K562 (cell line): ENCODE measurements around the gene SPATA20. TPM values are rescaled to one million over a fixed set of nuclear protein-coding genes. Genes with fewer than 3 reads are reported as not detected.

Experiments used
- CHCHD3 ChIP-seq: fragments of 250-450 bp; sonication (Bioruptor Pico); IDR thresholded peaks from 2 replicates; pipeline ENCODE4 v2.1.2; 2022; ENCODE audit warnings: mild to moderate bottlenecking
- MAFG ChIP-seq: fragments of 450-650 bp; conservative IDR thresholded peaks from 2 replicates; pipeline ENCODE4 v1.6.1; 2016; ENCODE audit warnings: missing genetic modification characterization, missing compliant biosample characterization
- MXD1 ChIP-seq: fragments of 250-450 bp; sonication (Bioruptor Pico); IDR thresholded peaks from 2 replicates; pipeline ENCODE4 v1.8.0; 2021; ENCODE audit warnings: borderline replicate concordance, mild to moderate bottlenecking, moderate library complexity; ENCODE audit not compliant: poor library complexity, severe bottlenecking
- NBN ChIP-seq: fragments of 450-650 bp; IDR thresholded peaks from 2 replicates; pipeline ENCODE4 v1.6.1; 2016; ENCODE audit warnings: low read depth, mild to moderate bottlenecking
- NFE2 ChIP-seq: IDR thresholded peaks from 2 replicates; pipeline ENCODE4 v1.6.1; 2014; ENCODE audit warnings: antibody characterized with exemption, low read depth
- NFIC ChIP-seq: fragments of 450-650 bp; IDR thresholded peaks from 2 replicates; pipeline ENCODE4 v1.6.1; 2017; ENCODE audit warnings: mild to moderate bottlenecking, inconsistent platforms
- POLR2H ChIP-seq: IDR thresholded peaks from 2 replicates; pipeline ENCODE4 v1.6.1; 2016; ENCODE audit warnings: missing genetic modification characterization, low read depth, mild to moderate bottlenecking, control low read depth, missing compliant biosample characterization, moderate library complexity
- SIN3A ChIP-seq, 2 experiments: fragments of 150-350 bp in 1 of 2; IDR thresholded peaks; 2 replicates each; pipeline ENCODE4 v1.6.1; 2011 to 2016; ENCODE audit warnings: borderline replicate concordance in 2 of 2, low read depth in 2 of 2, low read length in 2 of 2, mild to moderate bottlenecking in 2 of 2, moderate library complexity in 2 of 2; ENCODE audit not compliant: control insufficient read depth in 1 of 2
- SLC30A9 ChIP-seq: fragments of 250-450 bp; sonication (Bioruptor Pico); IDR thresholded peaks from 2 replicates; pipeline ENCODE4 v1.8.0; 2022; ENCODE audit warnings: mild to moderate bottlenecking, moderate library complexity
- SMAD2 ChIP-seq: fragments of 150-350 bp; IDR thresholded peaks from 2 replicates; pipeline ENCODE4 v1.6.1; 2014; ENCODE audit warnings: low read depth, mild to moderate bottlenecking, low read length
- SRSF3 ChIP-seq: fragments of 200-400 bp; formaldehyde crosslinking; IDR thresholded peaks from 2 replicates; pipeline ENCODE4 v1.6.1; 2016; ENCODE audit warnings: mild to moderate bottlenecking, low read length, moderate library complexity; ENCODE audit not compliant: insufficient read depth
- TAF7 ChIP-seq: fragments of 450-650 bp; IDR thresholded peaks from 2 replicates; pipeline ENCODE4 v1.6.1; 2016; ENCODE audit warnings: missing genetic modification characterization, missing compliant biosample characterization
- ZBTB49 ChIP-seq: sonication (generic); formaldehyde crosslinking; IDR thresholded peaks from 2 replicates; pipeline ENCODE4 v1.8.0; 2022; ENCODE audit warnings: missing genetic modification reagents, mild to moderate bottlenecking, borderline replicate concordance
- ZC3H11A ChIP-seq: IDR thresholded peaks from 2 replicates; pipeline ENCODE4 v1.6.1; 2012; ENCODE audit warnings: low read depth, low read length, improper control_type of control experiment
- ZFPM2 ChIP-seq: fragments of 250-450 bp; sonication (Bioruptor Pico); IDR thresholded peaks from 2 replicates; pipeline ENCODE4 v1.5.1; 2022; ENCODE audit warnings: mild to moderate bottlenecking
- ZNF740 ChIP-seq, 3 experiments: fragments of 200-800 bp in 1 of 3; sonication (Bioruptor generic) in 1 of 3; sonication (generic) in 1 of 3; formaldehyde crosslinking in 1 of 3; IDR thresholded peaks; 2 replicates each; pipeline versions ENCODE4 v1.6.1 to v1.8.0; 2016 to 2022; ENCODE audit warnings: mild to moderate bottlenecking in 2 of 3, missing compliant biosample characterization in 2 of 3, missing genetic modification characterization in 2 of 3, missing genetic modification reagents in 1 of 3
- ZNF75A ChIP-seq: fragments of 450-650 bp; formaldehyde crosslinking; IDR thresholded peaks from 2 replicates; pipeline ENCODE4 v1.4.0; 2020; ENCODE audit warnings: mild to moderate bottlenecking
- polyA plus RNA-seq, 8 experiments: library from polyadenylated mRNA; depleted of rRNA in 4 of 8; stranded (reverse) in 5 of 8; unstranded in 3 of 8; fragments of >200 nt; fragmentation: Nextera tagmentation in 2 of 8; fragmentation: Illumina TruSeq in 1 of 8; extraction: Ambion mirVana in 2 of 8; extraction: Trizol in 1 of 8; gene quantifications; 2 replicates each; pipeline versions ENCODE4 v1.2.1 to v1.2.3, GENCODE V29; 2011 to 2014; ENCODE audit warnings: inconsistent platforms in 1 of 8, missing spikeins in 1 of 8
- total RNA-seq, 7 experiments: library from RNA; depleted of rRNA in 6 of 7; stranded (reverse); fragments of >200 nt in 6 of 7; fragmentation: Illumina TruSeq in 2 of 7; extraction: Trizol in 2 of 7; gene quantifications; 2 replicates each; pipeline versions ENCODE4 v1.2.1 to v1.2.3, GENCODE V29; 2011 to 2021; ENCODE audit warnings: low replicate concordance in 1 of 7
- TF ChIP-seq, protein P1 (sequence below): sonication (generic); formaldehyde crosslinking; IDR thresholded peaks from 2 replicates; pipeline ENCODE4 v1.8.0; 2022; ENCODE audit warnings: mild to moderate bottlenecking, low read depth, missing genetic modification reagents
- TF ChIP-seq, protein P2 (sequence below): fragments of 250-450 bp; sonication (Bioruptor Pico); IDR thresholded peaks from 2 replicates; pipeline ENCODE4 v1.5.0; 2021; ENCODE audit warnings: mild to moderate bottlenecking, moderate library complexity

SPATA20 gene
- total and polyA plus RNA-seq, 9 of the 15 experiments (the other 6 are each of a cell fraction or from before 2014, with no cell fraction given), result 0.08 to 4.0 (median 1.5) TPM

DNA sequence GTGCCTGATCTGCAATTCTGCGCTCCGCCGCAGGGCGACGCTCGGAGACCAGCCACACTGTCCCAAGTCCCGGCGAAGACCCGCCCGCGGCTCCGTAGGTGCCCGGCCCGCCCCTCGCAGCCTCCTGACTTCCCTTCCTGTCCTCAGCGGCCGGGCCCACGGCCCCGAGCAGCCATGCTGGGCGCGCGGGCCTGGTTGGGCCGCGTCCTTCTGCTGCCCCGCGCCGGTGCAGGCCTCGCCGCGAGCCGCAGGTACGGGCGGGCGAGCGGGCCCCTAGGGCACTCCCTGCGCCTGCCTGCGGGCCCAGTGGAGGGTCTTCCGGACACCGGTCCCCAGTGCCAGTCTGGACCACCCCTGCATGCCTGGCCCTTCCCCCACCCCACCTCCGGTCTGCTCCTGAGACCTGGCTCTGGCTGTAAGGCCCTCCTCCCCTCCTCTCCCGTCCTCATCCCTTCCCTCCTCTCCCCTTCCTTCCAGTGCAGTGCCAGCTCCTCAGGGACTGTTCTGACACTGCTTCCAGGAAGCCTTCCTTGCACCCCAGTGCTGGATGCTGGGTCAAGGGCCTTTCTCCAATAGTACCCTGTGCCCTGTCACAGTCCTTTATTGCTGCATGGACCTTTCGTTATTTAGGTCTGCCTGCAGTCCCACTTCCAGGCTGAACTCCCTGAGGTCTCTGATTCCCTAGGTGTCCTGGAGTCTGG is at the start of gene SPATA20 (continued):
- TF ChIP-seq, protein P1, sequence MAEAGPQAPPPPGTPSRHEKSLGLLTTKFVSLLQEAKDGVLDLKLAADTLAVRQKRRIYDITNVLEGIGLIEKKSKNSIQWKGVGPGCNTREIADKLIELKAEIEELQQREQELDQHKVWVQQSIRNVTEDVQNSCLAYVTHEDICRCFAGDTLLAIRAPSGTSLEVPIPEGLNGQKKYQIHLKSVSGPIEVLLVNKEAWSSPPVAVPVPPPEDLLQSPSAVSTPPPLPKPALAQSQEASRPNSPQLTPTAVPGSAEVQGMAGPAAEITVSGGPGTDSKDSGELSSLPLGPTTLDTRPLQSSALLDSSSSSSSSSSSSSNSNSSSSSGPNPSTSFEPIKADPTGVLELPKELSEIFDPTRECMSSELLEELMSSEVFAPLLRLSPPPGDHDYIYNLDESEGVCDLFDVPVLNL (CRISPR knock-in tag), result no peak; the same call in 1 of the 2 replicates
- no peak for TF ChIP-seq MAFG (tag)
- peak in 1 of 2 experiments; percentile 34; a peak in 1 of 4 replicates for TF ChIP-seq SIN3A (IDR thresholded peaks at IDR 0.05; ENCODE audit: borderline replicate concordance in 2 of 2, control insufficient read depth in 1 of 2, low read depth in 2 of 2, low read length in 2 of 2)
- TF ChIP-seq ZFPM2, result no peak
- TF ChIP-seq NBN, result no peak
- no peak for TF ChIP-seq ZNF740 (CRISPR knock-in tag; IDR thresholded peaks at IDR 0.05)
- TF ChIP-seq ZNF740 (tag; IDR thresholded peaks at IDR 0.05), result no peak
- no peak for TF ChIP-seq MXD1 (CRISPR knock-in tag)
- TF ChIP-seq ZC3H11A, result 0 out of 2 replicates have a peak, but pooled peaks have one; percentile 16
- no peak for TF ChIP-seq ZNF75A (CRISPR knock-in tag)
- TF ChIP-seq SLC30A9 (CRISPR knock-in tag), result no peak
- TF ChIP-seq NFIC, result no peak
- TF ChIP-seq POLR2H (tag), result no peak
- TF ChIP-seq TAF7 (tag), result no peak
- TF ChIP-seq CHCHD3 (CRISPR knock-in tag), result no peak
- TF ChIP-seq ZBTB49 (CRISPR knock-in tag), result no peak
- TF ChIP-seq SRSF3, result no peak
- no peak for TF ChIP-seq NFE2
- TF ChIP-seq, protein P2, sequence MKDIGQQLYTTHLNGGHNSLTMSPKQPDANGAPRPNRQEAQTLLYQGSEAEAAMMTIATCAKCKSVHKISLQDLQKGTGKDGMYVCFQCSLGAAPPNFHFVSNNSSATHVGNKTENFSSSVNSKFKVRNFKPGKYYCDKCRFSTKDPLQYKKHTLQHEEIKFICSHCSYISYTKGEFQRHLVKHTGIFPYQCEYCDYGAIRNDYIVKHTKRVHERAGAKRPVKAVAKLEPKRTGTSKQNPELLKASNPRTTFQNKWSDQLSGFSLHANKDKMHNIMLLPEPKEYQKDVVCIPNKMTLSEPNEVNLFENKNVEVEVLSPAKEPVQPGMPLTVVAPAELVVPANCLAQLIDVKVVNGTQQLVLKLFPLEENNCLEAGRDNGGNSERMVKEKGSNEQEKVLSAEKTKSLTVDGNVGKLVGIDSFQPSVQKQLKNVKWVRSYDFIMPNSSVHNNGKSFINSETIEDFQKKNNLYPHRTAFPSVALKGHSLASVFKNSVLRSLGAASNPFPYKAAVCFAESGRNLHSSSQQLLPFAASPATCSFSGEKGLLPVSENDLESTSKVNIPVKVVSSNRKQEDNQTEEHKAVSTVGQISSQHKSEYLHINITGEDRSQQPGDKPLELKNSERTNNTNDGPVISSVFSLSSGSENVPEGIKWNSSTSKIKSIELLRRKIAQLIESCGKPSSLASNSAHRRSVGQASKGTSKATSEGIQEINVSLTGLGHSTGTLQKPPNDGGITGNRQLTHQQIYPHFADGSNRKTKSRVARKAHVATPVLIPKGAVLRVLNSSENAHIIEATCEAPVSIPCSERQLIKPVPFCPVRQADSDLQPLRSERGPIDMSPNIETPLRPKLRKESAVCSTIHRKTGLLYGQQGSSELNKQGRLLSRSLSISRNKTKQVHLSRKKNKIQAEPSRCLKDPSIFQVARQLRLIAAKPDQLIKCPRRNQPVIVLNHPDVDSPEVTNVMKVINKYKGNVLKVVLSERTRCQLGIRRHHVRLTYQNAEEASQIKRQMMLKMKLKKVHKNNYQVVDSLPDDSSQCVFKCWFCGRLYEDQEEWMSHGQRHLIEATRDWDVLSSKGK (CRISPR knock-in tag), result no peak
- TF ChIP-seq SMAD2, result no peak
